AG10803 (cell line): ENCODE data around the gene CNR2.
"Not testable (repeated sequence)": the region's sequence is repeated elsewhere in the genome, so short reads cannot be mapped to it uniquely, and the experiment has no call there.

Experiments used
- DNase-seq: peaks from one replicate; pipeline ENCODE4 v3.0.0; 2010; ENCODE audit warnings: low read depth
- H3K4me3 ChIP-seq: 2 replicates; pipeline ENCODE4 v1.5.1; 2011; ENCODE audit warnings: mild to moderate bottlenecking, low read length, control low read depth
- CTCF ChIP-seq: conservative IDR thresholded peaks from 2 replicates; pipeline ENCODE4 v1.5.1; 2011; ENCODE audit warnings: mild to moderate bottlenecking, low read length, control low read depth, inconsistent platforms

Gene CNR2

GRCh38 chr1:23867542-23867894 is 45.6 kb downstream of the CNR2 start:
- DNase-seq: no peak
- H3K4me3 ChIP-seq: peak overlapping the region; percentile 64
- TF ChIP-seq CTCF: no peak

DNA sequence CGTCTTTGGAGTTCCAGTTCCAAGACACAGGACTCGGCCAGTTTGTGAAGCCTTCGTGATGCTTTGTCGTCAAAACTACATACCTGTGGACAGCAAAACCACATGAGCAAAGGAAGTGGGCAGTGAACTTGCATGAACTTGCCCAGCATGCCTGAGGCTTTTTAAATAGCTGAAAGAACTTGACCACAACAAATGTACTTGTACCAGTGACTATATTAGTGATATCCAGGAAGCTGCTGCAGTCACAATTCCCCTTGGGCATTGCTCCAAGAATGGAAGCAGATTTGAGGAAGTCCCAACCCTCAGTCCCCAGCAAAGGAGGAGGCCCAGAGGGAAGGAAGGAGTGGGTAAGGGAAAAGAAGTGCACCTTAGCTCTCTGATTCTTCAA is 47.6 kb downstream of the CNR2 start:
- H3K4me3 ChIP-seq: no peak overlapping the region
- no peak for TF ChIP-seq CTCF
- peak; percentile 80 for DNase-seq

- no peak for TF ChIP-seq CTCF
- no peak for DNase-seq
These were observed 48.2 kb downstream of the CNR2 start for GRCh38 chr1:23864801-23865542.

GRCh38 chr1:23862640-23863039 is 50.5 kb downstream of the CNR2 start:
- no peak for TF ChIP-seq CTCF
- no peak for DNase-seq

More at GRCh38 chr1:23864801-23865542, 48.2 kb downstream of the CNR2 start:
- H3K4me3 ChIP-seq: no peak overlapping the region

DNA sequence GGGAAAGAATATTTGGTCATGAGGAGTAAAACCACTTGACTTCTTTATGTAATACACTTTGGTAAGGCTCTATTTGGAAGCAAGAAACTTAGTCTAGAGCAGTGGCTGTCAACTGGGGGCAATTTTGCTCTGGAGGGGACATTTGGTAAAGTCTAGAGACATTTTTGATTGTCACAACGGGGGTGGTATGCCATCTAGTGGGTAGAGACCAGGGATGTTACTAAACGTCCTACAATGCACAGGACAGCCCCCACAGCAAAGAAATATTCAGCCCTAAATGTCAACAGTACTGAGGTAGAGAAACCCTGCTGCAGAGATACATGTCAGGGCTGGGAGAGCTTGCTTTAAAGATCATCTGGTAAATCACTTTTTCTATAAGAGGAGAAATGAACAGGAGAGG is 58.6 kb downstream of the CNR2 start:
- peak; percentile 48 for TF ChIP-seq CTCF
- no peak for DNase-seq
- H3K4me3 ChIP-seq: no peak overlapping the region

More at GRCh38 chr1:23862640-23863039, 50.5 kb downstream of the CNR2 start:
- no peak overlapping the region for H3K4me3 ChIP-seq

DNA sequence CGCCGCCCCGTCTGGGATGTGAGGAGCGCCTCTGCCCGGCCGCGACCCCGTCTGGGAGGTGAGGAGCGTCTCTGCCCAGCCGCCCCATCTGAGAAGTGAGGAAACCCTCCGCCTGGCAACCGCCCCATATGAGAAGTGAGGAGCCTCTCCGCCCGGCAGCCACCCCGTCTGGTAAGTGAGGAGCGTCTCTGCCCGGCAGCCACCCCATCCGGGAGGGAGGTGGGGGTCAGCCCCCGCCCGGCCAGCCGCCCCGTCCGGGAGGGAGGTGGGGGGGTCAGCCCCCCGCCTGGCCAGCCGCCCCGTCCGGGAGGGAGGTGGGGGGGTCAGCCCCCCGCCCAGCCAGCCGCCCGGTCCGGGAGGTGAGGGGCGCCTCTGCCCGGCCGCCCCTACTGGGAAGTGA is 60.0 kb downstream of the CNR2 start:
- DNase-seq: not testable (repeated sequence)

DNA sequence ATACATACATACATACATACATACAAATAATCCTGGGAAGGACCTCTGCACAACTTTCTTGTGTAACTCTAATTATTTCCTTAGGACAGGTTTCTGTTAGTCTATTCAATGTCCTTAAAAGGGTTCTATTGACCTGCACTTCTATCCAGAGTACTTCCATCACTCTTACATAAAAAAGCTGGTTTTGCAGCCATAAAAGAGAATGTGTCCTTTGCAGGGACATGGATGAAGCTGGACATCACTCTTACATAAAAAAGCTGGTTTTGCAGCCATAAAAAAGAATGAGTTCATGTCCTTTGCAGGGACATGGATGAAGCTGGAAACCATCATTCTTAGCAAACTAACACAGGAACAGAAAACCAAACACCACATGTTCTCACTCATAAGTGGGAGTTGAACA is 61.8 kb downstream of the CNR2 start:
- DNase-seq, H3K4me3 ChIP-seq: not testable (repeated sequence)

More for the DNA sequence above, 60.0 kb downstream of the CNR2 start:
- H3K4me3 ChIP-seq: not testable (repeated sequence)

GRCh38 chr1:23848673-23849616 is 64.2 kb downstream of the CNR2 start:
- no peak overlapping the region for H3K4me3 ChIP-seq
- TF ChIP-seq CTCF: no peak
- no peak for DNase-seq

- DNase-seq, H3K4me3 ChIP-seq: not testable (repeated sequence)
These were observed 65.6 kb downstream of the CNR2 start for GRCh38 chr1:23847482-23848095.
